ENCODE results near the gene CDH6. TPM values are rescaled to one million over a fixed set of nuclear protein-coding genes. Genes with fewer than 3 reads are reported as not detected.

CDH6 gene
- total and polyA plus RNA-seq, 2 donors (not counting 1 experiment from before 2014, with no cell fraction given), result not detected

GRCh38 chr5:31158686-31159085 is 34.8 kb upstream of the CDH6 start:
- no peak for ATAC-seq (ENCODE audit: low read depth)
- H3K4me1 ChIP-seq (ENCODE audit: control insufficient read depth in 2 of 2, insufficient read depth in 2 of 2, low read length in 2 of 2), result no peaks in the 10 kb centered on the region
- Mint-ChIP-seq H3K9me3 (ENCODE audit: insufficient read depth) (no peaks in the 10 kb centered on the region), H3K27me3 (no peaks in the 10 kb centered on the region), H3K4me1 (no peaks in the 10 kb centered on the region), H3K4me3 (no peak overlapping the region), H3K27ac (no peak overlapping the region)
- no peak overlapping the region for H3K4me2 ChIP-seq (replicated peaks; ENCODE audit: low read depth, low read length, poor library complexity, severe bottlenecking)
- no peak overlapping the region for H3K9ac ChIP-seq (ENCODE audit: low read length)
- no peaks in the 10 kb centered on the region for H3K27me3 ChIP-seq (replicated peaks in 1 of 4; ENCODE audit: control extremely low read depth in 1 of 4, control insufficient read depth in 3 of 4, insufficient read depth in 4 of 4, low read length in 3 of 4)
- H4K20me1 ChIP-seq (ENCODE audit: control insufficient read depth, insufficient read depth, low read length, poor library complexity, severe bottlenecking), result no peaks in the 10 kb centered on the region
- H3K9me3 ChIP-seq (ENCODE audit: control extremely low read depth in 1 of 3, control insufficient read depth in 2 of 3, insufficient read depth in 1 of 3, low read length in 2 of 3), result no peaks in the 10 kb centered on the region
- no peaks in the 10 kb centered on the region for H3K79me2 ChIP-seq (ENCODE audit: control insufficient read depth, insufficient read depth, low read length)
- intact Hi-C loops (cut with micrococcal nuclease), result no loop called here
- H2AFZ ChIP-seq (ENCODE audit: insufficient read depth, low read depth, low read length, poor library complexity, severe bottlenecking), result no peak overlapping the region
- no peak overlapping the region for H3K27ac ChIP-seq (ENCODE audit: low read length in 2 of 2)
- 57% methylated on average over 1 of the region's 1 CpG for WGBS (ENCODE audit: insufficient coverage)
- CTCF ChIA-PET, result no interaction called here
- POLR2A ChIA-PET, result no interaction called here
- DNase-seq, result no peak
- H3K4me3 ChIP-seq (ENCODE audit: control extremely low read depth in 1 of 5, extremely low read depth in 1 of 5, insufficient read depth in 1 of 5, low read depth in 2 of 5, low read length in 4 of 5), result no peak overlapping the region
- TF ChIP-seq CTCF (IDR thresholded peaks at IDR 0.05), result no peak
- H3K36me3 ChIP-seq (replicated peaks in 1 of 2; ENCODE audit: control extremely low read depth in 1 of 2, control insufficient read depth in 1 of 2, extremely low read depth in 1 of 2, insufficient read depth in 2 of 2, low read length in 1 of 2), result no peaks in the 10 kb centered on the region

GRCh38 chr5:31161781-31162181 is 31.7 kb upstream of the CDH6 start:
- 40% methylated on average over 2 of the region's 2 CpGs for WGBS (ENCODE audit: insufficient coverage)
- intact Hi-C loops (cut with micrococcal nuclease), result no loop called here
- no peaks in the 10 kb centered on the region for H3K9me3 ChIP-seq (ENCODE audit: control extremely low read depth in 1 of 3, control insufficient read depth in 2 of 3, insufficient read depth in 1 of 3, low read length in 2 of 3)
- H2AFZ ChIP-seq (ENCODE audit: insufficient read depth, low read depth, low read length, poor library complexity, severe bottlenecking), result no peak overlapping the region
- Mint-ChIP-seq H3K9me3 (ENCODE audit: insufficient read depth) (no peaks in the 10 kb centered on the region), H3K4me3 (no peak overlapping the region), H3K27me3 (no peaks in the 10 kb centered on the region), H3K4me1 (no peaks in the 10 kb centered on the region), H3K27ac (no peak overlapping the region)
- no peaks in the 10 kb centered on the region for H3K27me3 ChIP-seq (replicated peaks in 1 of 4; ENCODE audit: control extremely low read depth in 1 of 4, control insufficient read depth in 3 of 4, insufficient read depth in 4 of 4, low read length in 3 of 4)
- no peak overlapping the region for H3K27ac ChIP-seq (ENCODE audit: low read length in 2 of 2)
- no peak overlapping the region for H3K9ac ChIP-seq (ENCODE audit: low read length)
- H3K79me2 ChIP-seq (ENCODE audit: control insufficient read depth, insufficient read depth, low read length), result no peaks in the 10 kb centered on the region
- TF ChIP-seq CTCF (IDR thresholded peaks at IDR 0.05), result no peak
- no peak for TF ChIP-seq EZH2 (IDR thresholded peaks at IDR 0.05; ENCODE audit: borderline replicate concordance, insufficient read depth, low read depth, low read length, poor library complexity, severe bottlenecking)
- no peak overlapping the region for H3K4me2 ChIP-seq (replicated peaks; ENCODE audit: low read depth, low read length, poor library complexity, severe bottlenecking)
- H3K36me3 ChIP-seq (replicated peaks in 1 of 2; ENCODE audit: control extremely low read depth in 1 of 2, control insufficient read depth in 1 of 2, extremely low read depth in 1 of 2, insufficient read depth in 2 of 2, low read length in 1 of 2), result no peaks in the 10 kb centered on the region
- no peaks in the 10 kb centered on the region for H4K20me1 ChIP-seq (ENCODE audit: control insufficient read depth, insufficient read depth, low read length, poor library complexity, severe bottlenecking)
- POLR2A ChIA-PET, result no interaction called here
- H3K4me3 ChIP-seq (ENCODE audit: control extremely low read depth in 1 of 5, extremely low read depth in 1 of 5, insufficient read depth in 1 of 5, low read depth in 2 of 5, low read length in 4 of 5), result no peak overlapping the region
- H3K4me1 ChIP-seq (ENCODE audit: control insufficient read depth in 2 of 2, insufficient read depth in 2 of 2, low read length in 2 of 2), result no peaks in the 10 kb centered on the region
- CTCF ChIA-PET, result interaction anchor here (0.9 kb wide), 1 partner anchor 24 kb away, joined by 3 read pairs; no protein-coding TSS in a partner anchor
- no peak for DNase-seq
- ATAC-seq (ENCODE audit: low read depth), result no peak

All from B cell (primary cell).